ENCODE measurements around the gene KPNA1. TPM values are rescaled to one million over a fixed set of nuclear protein-coding genes. Genes with fewer than 3 reads are reported as not detected.
A peak's percentile ranks its signal among the peaks of the same experiment; 100 is the strongest.

The KPNA1 gene
- total RNA-seq, 4 donors from 2014 or later, result 8.6 to 108 (median 30.2) TPM

DNA sequence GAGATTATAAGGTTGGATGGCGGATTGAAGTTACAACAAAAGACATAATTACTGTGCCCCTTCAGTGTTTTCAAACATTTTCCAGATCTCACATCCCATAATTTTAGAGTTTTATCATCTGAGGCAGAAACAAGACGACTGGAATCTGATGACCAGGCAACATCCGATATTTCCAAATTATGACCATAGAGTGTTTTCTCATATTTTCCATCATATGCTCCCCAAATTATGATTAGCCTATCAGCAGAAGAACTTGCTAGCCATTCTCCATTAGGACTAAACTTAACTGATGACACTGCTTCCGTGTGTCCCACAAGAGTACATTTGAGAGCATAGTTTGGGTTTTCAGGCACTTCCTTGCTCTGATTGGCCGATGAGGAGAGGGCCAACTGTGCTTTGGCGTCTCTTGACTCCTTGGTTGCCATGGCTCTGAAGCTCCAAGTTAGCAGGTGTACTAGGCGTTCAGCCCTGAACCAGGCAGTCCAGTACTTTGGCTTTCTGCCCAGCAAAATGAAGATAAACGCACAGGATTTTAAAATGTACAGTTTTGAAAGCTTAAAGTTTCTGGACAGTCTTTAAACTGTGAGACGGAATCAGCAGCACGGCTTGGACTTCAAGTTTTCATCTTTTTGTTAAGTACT lies 99.5 kb downstream of the KPNA1 start:
- in situ Hi-C loops (cut with MboI; ENCODE audit: low pct_ligation_motif_present in 1 of 4, low pct_unique_long_range_greater_than_20kb in 1 of 4, low sequenced_read_pairs in 3 of 4) (loop anchor here in 1 of 4 donors (25.0 kb wide), 1 partner anchor 272 kb away; the partner anchor contains the start of gene PARP14), intact Hi-C loops (cut with DNase I; ENCODE audit: low total_unique reads) (no loop called here)
- DNase-seq, result peak; percentile 54

DNA sequence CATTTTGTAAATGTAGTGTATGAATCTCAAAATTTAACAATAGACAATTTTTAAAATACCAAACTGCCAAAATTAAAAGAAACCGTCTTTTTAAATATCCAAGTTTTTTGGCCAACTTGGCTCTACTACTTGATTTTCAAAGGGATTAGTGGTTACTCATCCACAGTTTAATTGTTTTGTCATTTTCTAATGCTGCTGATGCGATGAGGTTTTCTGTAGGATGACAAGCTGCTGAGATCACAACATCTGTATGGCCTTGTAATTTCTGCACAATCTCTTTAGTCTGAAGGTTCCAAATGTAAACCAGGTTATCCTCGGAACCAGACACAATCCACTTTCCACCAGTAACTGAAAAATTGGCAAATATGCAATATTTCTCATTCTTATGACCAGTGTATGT lies 100.3 kb downstream of the KPNA1 start:
- H3K4me3 ChIP-seq, result no peak overlapping the region
- 86 to 87% methylated on average over 3 of the region's 3 CpGs for WGBS, 2 donors (ENCODE audit: low coverage in 1 of 2)
- in situ Hi-C loops (cut with MboI; ENCODE audit: low pct_ligation_motif_present in 1 of 4, low pct_unique_long_range_greater_than_20kb in 1 of 4, low sequenced_read_pairs in 3 of 4), result loop anchor here in 1 of 4 donors (25.0 kb wide), 1 partner anchor 273 kb away; the partner anchor contains the start of gene PARP14

More for the DNA sequence above, 99.5 kb downstream of the KPNA1 start:
- TF ChIP-seq EP300 (IDR thresholded peaks at IDR 0.05; ENCODE audit: low read depth) (no peak), POLR2AphosphoS5 (IDR thresholded peaks at IDR 0.05) (no peak), POLR2A (IDR thresholded peaks at IDR 0.05) (no peak)
- TF ChIP-seq, protein P1, sequence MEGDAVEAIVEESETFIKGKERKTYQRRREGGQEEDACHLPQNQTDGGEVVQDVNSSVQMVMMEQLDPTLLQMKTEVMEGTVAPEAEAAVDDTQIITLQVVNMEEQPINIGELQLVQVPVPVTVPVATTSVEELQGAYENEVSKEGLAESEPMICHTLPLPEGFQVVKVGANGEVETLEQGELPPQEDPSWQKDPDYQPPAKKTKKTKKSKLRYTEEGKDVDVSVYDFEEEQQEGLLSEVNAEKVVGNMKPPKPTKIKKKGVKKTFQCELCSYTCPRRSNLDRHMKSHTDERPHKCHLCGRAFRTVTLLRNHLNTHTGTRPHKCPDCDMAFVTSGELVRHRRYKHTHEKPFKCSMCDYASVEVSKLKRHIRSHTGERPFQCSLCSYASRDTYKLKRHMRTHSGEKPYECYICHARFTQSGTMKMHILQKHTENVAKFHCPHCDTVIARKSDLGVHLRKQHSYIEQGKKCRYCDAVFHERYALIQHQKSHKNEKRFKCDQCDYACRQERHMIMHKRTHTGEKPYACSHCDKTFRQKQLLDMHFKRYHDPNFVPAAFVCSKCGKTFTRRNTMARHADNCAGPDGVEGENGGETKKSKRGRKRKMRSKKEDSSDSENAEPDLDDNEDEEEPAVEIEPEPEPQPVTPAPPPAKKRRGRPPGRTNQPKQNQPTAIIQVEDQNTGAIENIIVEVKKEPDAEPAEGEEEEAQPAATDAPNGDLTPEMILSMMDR (IDR thresholded peaks at IDR 0.05), result no peak
- peak overlapping the region; percentile 54 to 81 (median 67) for H3K4me3 ChIP-seq
- peaks cover 0 to 7% (median 1%) of the 10 kb centered on the region in 4 donors for H3K36me3 ChIP-seq
- WGBS, 2 donors (ENCODE audit: low coverage in 1 of 2), result 20 to 33% methylated on average over 6 to 10 of the region's 10 CpGs
- H3K4me1 ChIP-seq, result peaks cover 7 to 36% (median 19%) of the 10 kb centered on the region in 4 donors
- peak overlapping the region; percentile 86 to 92 (median 90) for H3K27ac ChIP-seq
- H3K9me3 ChIP-seq, result no peaks in the 10 kb centered on the region
- no peaks in the 10 kb centered on the region for H3K27me3 ChIP-seq

DNA sequence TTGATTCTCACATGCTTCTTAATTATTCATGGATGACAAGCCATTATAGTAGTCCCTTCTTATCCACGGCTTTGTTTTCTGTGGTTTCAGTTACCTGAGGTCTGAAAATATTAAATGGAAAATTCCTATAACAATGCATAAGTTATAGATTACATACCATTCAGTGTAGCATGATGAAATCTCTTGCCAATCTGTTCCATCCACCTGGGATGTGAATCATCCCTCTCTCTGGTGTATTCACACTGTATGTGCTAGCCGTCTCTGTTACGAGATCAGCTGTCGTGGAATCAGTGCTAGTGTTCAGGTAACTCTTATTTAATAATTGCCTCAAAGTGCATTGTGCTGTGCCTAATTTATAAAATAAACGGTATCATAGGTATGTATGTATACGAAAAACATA lies 104.1 kb downstream of the KPNA1 start:
- no peaks in the 10 kb centered on the region for H3K27me3 ChIP-seq
- H3K4me1 ChIP-seq, result peaks cover 0 to 25% (median 9%) of the 10 kb centered on the region in 4 donors
- DNase-seq, result no peak
- no peak overlapping the region for H3K4me3 ChIP-seq
- H3K27ac ChIP-seq, result no peak overlapping the region
- peaks cover 0 to 47% (median 23%) of the 10 kb centered on the region in 4 donors for H3K36me3 ChIP-seq
- intact Hi-C loops (cut with DNase I; ENCODE audit: low total_unique reads) (no loop called here), in situ Hi-C loops (cut with MboI; ENCODE audit: low pct_ligation_motif_present in 1 of 4, low pct_unique_long_range_greater_than_20kb in 1 of 4, low sequenced_read_pairs in 3 of 4) (loop anchor here in 1 of 4 donors (25.0 kb wide), 1 partner anchor 277 kb away; the partner anchor contains the start of gene PARP14)
- 88 to 90% methylated on average over 6 of the region's 6 CpGs for WGBS, 2 donors (ENCODE audit: low coverage in 1 of 2)
- no peaks in the 10 kb centered on the region for H3K9me3 ChIP-seq
- TF ChIP-seq POLR2A (IDR thresholded peaks at IDR 0.05) (no peak), EP300 (IDR thresholded peaks at IDR 0.05; ENCODE audit: low read depth) (no peak), POLR2AphosphoS5 (IDR thresholded peaks at IDR 0.05) (no peak)
- TF ChIP-seq, protein P1 (IDR thresholded peaks at IDR 0.05), result no peak

More for the DNA sequence above, 100.3 kb downstream of the KPNA1 start:
- Histone ChIP-seq H3K9me3 (no peaks in the 10 kb centered on the region), H3K27ac (no peak overlapping the region), H3K27me3 (no peaks in the 10 kb centered on the region), H3K4me1 (peaks cover 7 to 36% (median 19%) of the 10 kb centered on the region in 4 donors), H3K36me3 (peaks cover 0 to 15% (median 6%) of the 10 kb centered on the region in 4 donors)
- no peak for DNase-seq
- intact Hi-C loops (cut with DNase I; ENCODE audit: low total_unique reads), result no loop called here
- TF ChIP-seq POLR2AphosphoS5 (IDR thresholded peaks at IDR 0.05) (no peak), POLR2A (IDR thresholded peaks at IDR 0.05) (no peak), EP300 (IDR thresholded peaks at IDR 0.05; ENCODE audit: low read depth) (no peak)
- TF ChIP-seq, protein P1 (IDR thresholded peaks at IDR 0.05), result no peak

DNA sequence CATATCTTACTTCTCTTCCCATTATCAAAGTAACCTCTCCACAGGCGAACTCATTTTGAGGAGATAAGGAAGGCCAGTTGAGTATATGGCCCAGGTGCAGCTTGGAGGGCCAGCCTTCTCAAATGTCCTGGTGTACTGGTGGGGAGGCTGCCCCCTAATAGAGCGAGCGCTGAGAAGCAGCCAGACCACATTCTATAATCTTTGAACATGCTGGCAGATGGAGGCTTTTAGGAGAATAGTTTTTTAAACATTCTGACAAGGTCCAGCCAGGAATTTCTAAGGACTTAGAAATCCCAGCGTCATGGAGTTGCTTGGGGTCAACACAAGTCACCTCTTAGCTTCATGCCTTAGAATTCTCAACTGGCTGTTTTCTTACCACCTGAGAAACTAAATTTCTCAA lies 104.6 kb downstream of the KPNA1 start:
- TF ChIP-seq, protein P1 (IDR thresholded peaks at IDR 0.05), result no peak
- TF ChIP-seq EP300 (IDR thresholded peaks at IDR 0.05; ENCODE audit: low read depth) (no peak), POLR2A (IDR thresholded peaks at IDR 0.05) (no peak), POLR2AphosphoS5 (IDR thresholded peaks at IDR 0.05) (no peak)
- no peak overlapping the region for H3K27ac ChIP-seq
- in situ Hi-C loops (cut with MboI; ENCODE audit: low pct_ligation_motif_present in 1 of 4, low pct_unique_long_range_greater_than_20kb in 1 of 4, low sequenced_read_pairs in 3 of 4) (loop anchor here in 1 of 4 donors (25.0 kb wide), 1 partner anchor 277 kb away; the partner anchor contains the start of gene PARP14), intact Hi-C loops (cut with DNase I; ENCODE audit: low total_unique reads) (no loop called here)
- no peak overlapping the region for H3K4me3 ChIP-seq
- WGBS, 2 donors (ENCODE audit: low coverage in 1 of 2), result 79 to 92% methylated on average over 2 to 4 of the region's 4 CpGs
- no peak for DNase-seq
- H3K27me3 ChIP-seq, result no peaks in the 10 kb centered on the region
- H3K4me1 ChIP-seq, result peaks cover 0 to 21% (median 7%) of the 10 kb centered on the region in 4 donors
- H3K36me3 ChIP-seq, result peaks cover 0 to 52% (median 23%) of the 10 kb centered on the region in 4 donors
- H3K9me3 ChIP-seq, result no peaks in the 10 kb centered on the region

All from transverse colon (tissue), 4 donors.